ENCODE results near the gene SUMF2. TPM values are rescaled to one million over a fixed set of nuclear protein-coding genes. Genes with fewer than 3 reads are reported as not detected.
A peak's percentile ranks its signal among the peaks of the same experiment; 100 is the strongest.
"Not testable (repeated sequence)": the region's sequence is repeated elsewhere in the genome, so short reads cannot be mapped to it uniquely, and the experiment has no call there.

Gene SUMF2
- total RNA-seq, 1 donor from 2014 or later: 103 TPM

- ATAC-seq (ENCODE audit: low read depth) (no peak), DNase-seq (no peak)
- Mint-ChIP-seq H3K4me1 (peaks cover 5% of the 10 kb centered on the region), H3K4me3 (no peak overlapping the region), H3K36me3 (ENCODE audit: low read depth) (peaks cover 55% of the 10 kb centered on the region), H3K27me3 (no peaks in the 10 kb centered on the region), H3K9me3 (no peaks in the 10 kb centered on the region), H3K27ac (no peak overlapping the region)
- ChIA-PET POLR2A (no interaction called here), CTCF (no interaction called here)
- no peak for TF ChIP-seq CTCF (IDR thresholded peaks at IDR 0.05)
- intact Hi-C loops (cut with micrococcal nuclease): no loop called here
These were observed 35.6 kb downstream of the SUMF2 start for GRCh38 chr7:56099653-56100052.

- H3K27ac Mint-ChIP-seq; H3K27me3 Mint-ChIP-seq; DNase-seq; H3K4me3 Mint-ChIP-seq; intact Hi-C loops (cut with micrococcal nuclease); ATAC-seq (ENCODE audit: low read depth); H3K9me3 Mint-ChIP-seq; CTCF ChIA-PET: not testable (repeated sequence)
- Mint-ChIP-seq H3K4me1 (peaks cover 37% of the 10 kb centered on the region), H3K36me3 (ENCODE audit: low read depth) (peaks cover 66% of the 10 kb centered on the region)
- POLR2A ChIA-PET: interaction anchor here (0.7 kb wide), 1 partner anchor 30 kb away, joined by 3 read pairs; no protein-coding TSS in a partner anchor
These were observed 40.1 kb downstream of the SUMF2 start for GRCh38 chr7:56104138-56104537.

- ATAC-seq (ENCODE audit: low read depth) (no peak), DNase-seq (no peak)
- TF ChIP-seq CTCF (IDR thresholded peaks at IDR 0.05): no peak
- ChIA-PET CTCF (interaction anchor here (1.5 kb wide), 1 partner anchor 31 kb away, joined by 6 read pairs; no protein-coding TSS in a partner anchor), POLR2A (interaction anchor here (1.3 to 2.8 kb wide), 5 partner anchors 41 to 1347 kb away, joined by 5 to 36 read pairs (median 12); partner anchors contain the start of genes CCT6A, PSPH, SEC61G and SUMF2)
- peak overlapping the region; percentile 98 for H3K27ac Mint-ChIP-seq
- H3K36me3 Mint-ChIP-seq (ENCODE audit: low read depth): peaks cover 53% of the 10 kb centered on the region
- H3K4me1 Mint-ChIP-seq: peaks cover 37% of the 10 kb centered on the region
- peaks cover 3% of the 10 kb centered on the region for H3K9me3 Mint-ChIP-seq
- peak overlapping the region; percentile 98 for H3K4me3 Mint-ChIP-seq
- intact Hi-C loops (cut with micrococcal nuclease): loop anchor here (5.0 kb wide), 1 partner anchor 1033 kb away; no protein-coding TSS in a partner anchor
- H3K27me3 Mint-ChIP-seq: peaks cover 2% of the 10 kb centered on the region
These were observed 41.4 kb downstream of the SUMF2 start for GRCh38 chr7:56105508-56105907.

DNA sequence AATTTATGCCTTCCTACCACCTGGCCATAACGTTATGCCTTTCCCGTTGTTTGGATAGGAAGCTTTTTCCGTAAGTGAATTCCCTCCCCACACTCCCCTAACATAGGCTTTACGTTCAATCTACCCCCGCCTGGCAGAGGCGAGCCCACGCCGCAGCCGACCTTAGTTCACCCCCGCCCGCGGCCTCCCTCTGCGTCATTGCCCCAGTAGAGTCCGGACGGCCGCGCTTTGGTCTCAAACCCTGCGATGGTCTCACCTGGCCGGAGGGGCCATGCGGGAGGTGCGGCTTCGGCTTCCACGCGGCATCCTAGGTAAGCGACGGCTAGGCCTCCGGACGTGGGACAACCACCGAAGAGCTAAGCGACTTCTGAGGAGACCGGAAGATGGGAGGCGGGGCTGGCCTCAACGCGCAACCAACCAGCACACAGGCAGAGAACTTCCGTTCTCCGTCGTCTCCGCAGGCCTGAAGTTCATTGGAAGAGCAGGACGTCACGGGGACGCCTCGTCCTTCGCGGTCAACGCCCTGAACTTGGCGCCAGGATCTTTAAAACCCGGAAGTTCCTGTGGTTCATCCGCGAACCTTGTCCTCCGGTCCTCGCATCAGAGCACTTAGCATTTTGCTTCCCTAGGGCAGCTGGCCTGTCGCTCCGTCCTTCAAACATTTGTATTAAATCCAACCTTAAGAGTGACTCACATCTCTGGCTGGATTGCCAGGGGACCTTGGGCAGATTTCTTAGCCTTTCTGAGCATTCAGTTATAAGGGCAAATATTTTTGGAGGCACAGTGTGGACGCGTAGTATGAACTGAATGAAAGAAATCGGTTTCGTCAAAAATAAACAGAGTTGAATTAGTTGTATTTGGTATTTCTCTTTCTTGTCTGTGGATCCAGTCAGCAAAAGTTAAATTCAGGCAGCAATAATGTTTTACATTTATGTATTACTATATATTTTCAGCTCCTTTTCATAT lies 42.3 kb downstream of the SUMF2 start, which contains the start of gene CHCHD2:
Gene CHCHD2, minus strand, starts transcription at position 369 of the 966 bp plus-strand sequence. Its CDS starts 63 bp downstream, at position 306.
- no peak for TF ChIP-seq CTCF (IDR thresholded peaks at IDR 0.05)
- H3K27ac Mint-ChIP-seq: peak within 1 kb of the TSS; percentile 98
- peaks cover 3% of the 10 kb centered on the region for H3K9me3 Mint-ChIP-seq
- intact Hi-C loops (cut with micrococcal nuclease): loop anchor here (1.0 to 5.0 kb wide), 7 partner anchors 42 to 1347 kb away; partner anchors contain the start of genes CCT6A, LANCL2, MRPS17 and PSPH
- DNase-seq (peak; percentile 81), ATAC-seq (ENCODE audit: low read depth) (peak; percentile 99)
- CTCF ChIA-PET: interaction anchor here (1.5 kb wide), 1 partner anchor 32 kb away, joined by 6 read pairs; no protein-coding TSS in a partner anchor
- peak within 1 kb of the TSS; percentile 98 for H3K4me3 Mint-ChIP-seq
- peaks cover 44% of the 10 kb centered on the region for H3K36me3 Mint-ChIP-seq (ENCODE audit: low read depth)
- H3K27me3 Mint-ChIP-seq: peaks cover 2% of the 10 kb centered on the region
- H3K4me1 Mint-ChIP-seq: peaks cover 37% of the 10 kb centered on the region
- POLR2A ChIA-PET: interaction anchor here (0.8 to 2.8 kb wide), 13 partner anchors 15 to 1348 kb away, joined by 3 to 36 read pairs (median 3); partner anchors contain the start of genes CCT6A, NIPSNAP2, PSPH and SEC61G

- TF ChIP-seq CTCF (IDR thresholded peaks at IDR 0.05): no peak
- ATAC-seq (ENCODE audit: low read depth) (no peak), DNase-seq (no peak)
- peaks cover 37% of the 10 kb centered on the region for H3K4me1 Mint-ChIP-seq
- POLR2A ChIA-PET: interaction anchor here (2.8 kb wide), 1 partner anchor 57 kb away, joined by 23 read pairs; the partner anchor contains the start of genes CCT6A and PSPH
- peaks cover 3% of the 10 kb centered on the region for H3K9me3 Mint-ChIP-seq
- intact Hi-C loops (cut with micrococcal nuclease): loop anchor here (5.0 kb wide), 1 partner anchor 1036 kb away; no protein-coding TSS in a partner anchor
- H3K4me3 Mint-ChIP-seq: peak overlapping the region; percentile 54
- CTCF ChIA-PET: no interaction called here
- peaks cover 30% of the 10 kb centered on the region for H3K36me3 Mint-ChIP-seq (ENCODE audit: low read depth)
- peak overlapping the region; percentile 63 for H3K27ac Mint-ChIP-seq
- H3K27me3 Mint-ChIP-seq: peaks cover 2% of the 10 kb centered on the region
These were observed 43.8 kb downstream of the SUMF2 start for GRCh38 chr7:56107954-56108258.
